Left renal pelvis (tissue), 4 donors: ENCODE data around the gene CTNNA2. TPM values are rescaled to one million over a fixed set of nuclear protein-coding genes. Genes with fewer than 3 reads are reported as not detected.
A peak's percentile ranks its signal among the peaks of the same experiment; 100 is the strongest.

Source experiments
- DNase-seq, 4 donors: peaks; one replicate each; pipeline ENCODE4 v3.0.0-alpha.2; 2013; ENCODE audit warnings: low read depth in 4 of 4, low spot score in 3 of 4
- polyA plus RNA-seq, 4 donors: library from polyadenylated mRNA; unstranded; fragments of 120-200 nt; gene quantifications; one replicate each; pipeline ENCODE4 v1.2.1, GENCODE V29; 2013; ENCODE audit not compliant: insufficient read length in 4 of 4

Gene CTNNA2
- polyA plus RNA-seq, 4 donors: 3.4 to 23.1 (median 5.3) TPM

DNA sequence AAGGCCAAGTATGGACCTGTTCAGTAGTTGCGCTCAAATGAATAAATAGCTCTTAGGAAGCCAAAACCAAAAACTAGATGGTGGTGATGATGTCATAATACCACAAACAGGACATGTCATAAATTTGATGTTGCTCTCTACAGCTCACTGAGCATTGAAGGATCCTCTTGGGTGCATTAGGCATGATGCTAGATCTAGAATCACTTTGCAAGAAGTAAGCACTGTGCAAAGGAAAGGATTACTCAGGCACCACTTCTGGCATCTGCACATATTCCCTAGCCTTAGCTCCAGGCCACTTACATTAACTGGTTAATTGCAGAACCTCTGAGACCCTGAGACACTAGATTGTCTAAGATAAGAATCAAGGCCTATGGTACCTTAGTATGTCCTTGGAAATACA, 733.7 kb downstream of the CTNNA2 start:
- no peak for DNase-seq

DNA sequence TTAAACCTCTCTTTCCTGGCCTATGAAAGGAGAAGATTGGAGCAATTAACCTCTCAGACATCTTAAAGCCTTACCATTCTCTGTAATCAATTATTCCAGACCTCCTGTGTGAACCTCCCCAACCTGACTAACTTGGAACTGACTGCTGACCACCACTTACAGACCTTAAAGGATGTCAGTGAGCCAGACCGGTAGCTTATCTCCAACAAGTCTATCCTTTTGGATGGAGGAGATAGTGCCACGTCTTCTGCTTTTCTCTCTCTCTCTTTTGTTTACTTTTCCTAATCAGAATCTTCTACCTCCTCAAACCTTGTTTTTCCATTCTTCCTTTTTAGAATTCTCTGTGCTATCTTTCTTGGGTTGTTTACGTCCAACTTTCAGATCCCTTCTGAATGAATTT, 734.5 kb downstream of the CTNNA2 start:
- DNase-seq: no peak

DNA sequence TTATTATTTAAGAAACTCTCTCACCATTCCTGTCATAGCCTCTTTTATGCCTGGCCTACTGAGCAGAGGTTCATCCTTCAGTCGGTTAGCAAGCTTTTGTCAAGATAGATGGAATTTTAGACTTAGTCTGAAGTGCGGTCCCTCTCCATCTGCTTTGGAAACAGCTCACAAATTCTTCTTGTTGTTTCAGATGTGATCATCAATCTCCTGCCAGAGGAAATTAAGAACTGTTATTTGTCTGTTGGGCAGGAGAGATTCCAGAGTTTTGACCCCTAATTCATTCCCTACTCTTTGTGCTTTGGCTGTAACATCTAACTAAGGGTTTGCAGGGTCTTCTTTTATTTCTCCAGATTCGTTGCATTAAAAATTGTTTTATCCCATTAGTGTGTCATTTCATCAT, 735.3 kb downstream of the CTNNA2 start:
- no peak for DNase-seq

DNA sequence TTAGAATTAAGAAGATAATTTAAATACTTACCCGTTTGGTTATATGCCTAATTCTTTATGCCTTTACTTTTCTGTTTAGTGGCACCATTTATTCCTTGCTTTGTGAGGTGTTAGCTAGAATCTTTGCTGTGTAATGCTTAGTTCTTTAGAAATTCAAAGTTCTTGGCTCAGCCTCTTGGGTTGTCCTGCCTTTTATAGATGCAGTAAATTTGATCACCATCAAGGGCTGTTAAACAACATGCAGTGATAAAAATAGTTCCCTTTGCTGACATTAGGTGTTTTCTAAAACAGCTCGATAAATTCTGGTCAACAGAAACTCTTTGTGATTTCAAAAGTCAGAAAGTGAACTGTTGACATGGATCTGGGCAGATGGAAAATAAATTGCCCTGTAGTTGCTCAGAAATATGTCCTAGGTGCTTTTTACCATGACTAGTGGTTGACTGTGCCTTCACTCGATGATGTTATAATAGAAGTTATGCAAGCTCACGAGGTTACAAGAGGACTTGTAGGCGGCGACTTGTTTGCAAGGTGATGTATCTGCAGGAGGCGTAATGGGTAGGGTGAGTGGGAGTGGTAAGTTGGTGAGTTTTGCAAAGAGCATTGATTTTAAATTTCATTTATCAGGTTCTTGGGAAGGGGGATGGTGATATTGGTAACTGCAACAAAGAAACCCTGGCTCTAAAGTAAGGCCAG, 739.6 kb downstream of the CTNNA2 start:
- peak in 1 of 4 donors; percentile 8 for DNase-seq

DNA sequence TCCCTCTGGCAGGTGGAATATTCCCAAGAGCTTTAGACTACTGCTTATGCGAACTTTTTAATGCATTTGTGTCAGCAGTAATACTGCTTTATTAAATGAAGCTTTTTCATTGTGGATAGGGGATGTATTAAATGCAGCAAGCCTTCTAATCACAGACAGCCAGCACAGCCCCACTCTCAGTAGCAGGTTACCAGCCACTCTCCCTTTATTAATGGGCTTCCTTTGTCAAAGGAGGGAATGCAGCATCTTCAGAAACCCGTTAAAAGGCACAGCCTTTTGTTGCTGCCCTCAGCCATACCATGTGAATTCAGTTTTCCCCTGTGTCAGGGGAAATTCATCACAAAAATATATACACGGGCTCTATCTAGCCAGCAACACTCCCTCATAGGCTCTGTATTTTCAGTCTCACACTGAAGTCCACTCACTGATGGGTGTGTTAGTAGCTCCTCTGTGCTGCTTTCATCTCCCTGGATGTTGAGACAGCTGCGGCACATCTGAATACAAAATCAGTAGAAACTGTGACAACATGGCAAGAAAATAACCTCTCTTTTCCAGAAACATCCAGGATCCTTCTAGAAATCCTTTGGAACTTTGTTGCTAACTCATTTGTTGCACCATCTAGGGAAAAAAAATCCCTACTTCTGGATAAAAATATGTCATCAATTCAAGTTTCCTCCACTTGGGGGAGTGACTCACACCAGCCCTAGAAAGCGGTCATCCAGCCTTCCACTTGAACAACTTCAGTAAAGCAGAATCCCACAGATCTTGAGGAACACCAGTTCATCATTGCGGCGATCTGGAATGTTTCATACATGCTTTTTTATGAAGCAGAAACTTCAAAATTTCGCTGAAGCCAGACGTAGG, 743.3 kb downstream of the CTNNA2 start:
- DNase-seq: no peak

DNA sequence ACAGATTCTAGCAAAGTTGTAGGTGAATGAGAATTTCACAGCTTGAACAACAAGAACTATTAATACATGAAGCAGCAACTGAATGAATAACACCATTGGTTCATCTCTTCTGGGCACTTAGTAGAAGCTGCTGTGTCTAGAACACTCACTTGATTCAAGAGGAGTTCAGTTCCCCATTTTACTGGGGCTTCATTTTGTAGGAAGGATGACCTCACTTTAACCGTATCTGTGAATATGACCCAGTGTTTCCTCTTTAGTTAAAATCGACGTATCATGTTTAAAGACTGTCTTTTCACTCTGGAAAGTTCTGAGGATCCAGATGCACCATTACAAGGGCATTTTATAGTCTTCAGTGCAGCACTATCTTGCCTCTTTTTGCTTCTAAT, 743.9 kb downstream of the CTNNA2 start:
- no peak for DNase-seq

DNA sequence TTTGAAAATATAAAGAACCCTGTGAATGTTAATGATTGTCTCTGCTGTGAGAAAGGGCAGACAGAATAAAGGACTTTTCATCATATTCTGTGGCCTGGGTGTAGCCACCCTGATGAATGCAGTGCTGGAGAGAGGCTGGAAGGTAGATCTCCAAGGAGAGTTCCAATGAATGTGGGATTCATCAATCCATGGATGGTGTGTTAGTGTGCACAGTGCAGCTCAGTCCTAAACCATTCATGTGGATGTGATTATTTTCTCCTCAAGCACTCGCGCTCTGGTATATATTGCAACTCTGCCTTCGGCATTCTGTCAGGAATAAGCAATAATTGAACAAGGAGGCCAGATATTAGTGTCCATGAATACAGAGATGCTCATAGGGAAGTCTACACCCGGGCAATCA, 744.6 kb downstream of the CTNNA2 start:
- no peak for DNase-seq

DNA sequence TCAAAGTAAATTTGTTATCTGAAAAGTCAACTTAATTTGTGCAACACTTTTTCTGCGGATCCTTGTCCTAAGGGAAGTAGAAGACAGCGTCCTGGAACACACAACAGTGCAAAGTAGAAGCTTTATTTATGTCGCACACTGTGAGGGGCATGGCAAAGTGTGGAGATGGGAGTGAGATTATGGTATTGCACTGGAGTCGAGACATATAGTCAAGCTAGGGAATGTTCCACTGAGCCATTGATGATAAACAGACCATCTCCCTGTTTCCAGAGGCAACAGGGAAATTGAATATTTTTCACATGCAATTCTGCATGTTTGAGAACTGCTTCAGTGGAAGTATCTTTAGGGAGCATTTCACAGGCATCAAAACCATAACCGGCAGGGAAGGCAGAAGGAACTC, 745.5 kb downstream of the CTNNA2 start:
- no peak for DNase-seq

DNA sequence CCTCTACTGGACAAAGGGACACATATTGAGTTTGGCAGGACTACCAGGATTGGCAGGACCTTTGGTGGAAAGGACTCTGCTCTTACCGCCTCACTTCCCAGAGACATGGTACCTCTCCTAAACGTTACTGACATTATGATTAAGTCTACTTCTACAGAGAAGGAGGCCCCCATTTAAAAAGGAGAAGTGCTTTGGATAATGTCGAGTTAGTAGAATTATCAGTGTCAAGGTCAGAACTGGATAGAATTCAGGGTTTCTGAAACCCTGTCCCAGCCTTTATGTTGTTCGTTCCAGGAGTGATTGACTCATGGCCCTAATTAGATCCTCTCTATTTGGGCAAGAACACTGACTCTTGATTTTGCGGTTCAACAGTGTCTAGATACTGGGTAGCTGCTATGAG, 745.9 kb downstream of the CTNNA2 start:
- DNase-seq: no peak

DNA sequence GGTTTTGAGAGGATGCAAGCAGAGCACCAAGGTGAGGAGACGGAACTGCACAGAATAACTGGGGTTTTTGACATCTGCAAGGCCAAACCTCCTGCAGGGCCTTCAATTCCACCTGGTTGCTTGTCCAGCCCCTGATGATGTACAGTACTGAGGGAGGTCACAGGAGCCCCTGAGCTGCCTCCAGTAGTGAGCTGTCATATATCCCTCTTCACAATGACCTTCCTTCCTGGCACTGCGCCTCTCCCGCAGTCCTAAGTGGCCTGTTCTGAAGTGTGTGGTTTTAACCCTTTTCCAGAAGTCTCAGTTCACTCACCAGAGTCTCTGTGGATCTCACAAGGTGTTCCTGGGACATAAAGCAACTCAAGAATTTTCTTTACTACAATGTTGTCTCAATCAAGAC, 746.4 kb downstream of the CTNNA2 start:
- no peak for DNase-seq

DNA sequence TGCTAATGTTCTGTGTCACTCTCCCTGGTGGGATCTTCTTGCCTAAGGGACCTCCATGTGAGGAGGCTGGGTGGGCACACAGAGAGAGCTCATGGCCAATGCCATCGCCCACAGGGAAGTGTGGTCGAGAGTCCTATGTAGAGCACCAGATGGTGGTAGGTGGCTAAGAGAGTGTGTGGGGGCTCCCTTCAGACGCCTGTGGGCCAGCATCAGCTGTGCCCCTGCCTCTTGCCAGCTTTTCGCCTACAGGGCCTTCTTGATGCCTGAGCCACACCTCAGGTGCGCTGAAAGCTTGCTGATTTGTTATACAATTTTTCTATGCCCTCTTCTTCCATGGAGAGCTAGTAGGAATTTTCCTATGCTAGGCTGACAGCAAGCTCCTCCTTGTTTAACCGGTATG, 753.4 kb downstream of the CTNNA2 start:
- no peak for DNase-seq

DNA sequence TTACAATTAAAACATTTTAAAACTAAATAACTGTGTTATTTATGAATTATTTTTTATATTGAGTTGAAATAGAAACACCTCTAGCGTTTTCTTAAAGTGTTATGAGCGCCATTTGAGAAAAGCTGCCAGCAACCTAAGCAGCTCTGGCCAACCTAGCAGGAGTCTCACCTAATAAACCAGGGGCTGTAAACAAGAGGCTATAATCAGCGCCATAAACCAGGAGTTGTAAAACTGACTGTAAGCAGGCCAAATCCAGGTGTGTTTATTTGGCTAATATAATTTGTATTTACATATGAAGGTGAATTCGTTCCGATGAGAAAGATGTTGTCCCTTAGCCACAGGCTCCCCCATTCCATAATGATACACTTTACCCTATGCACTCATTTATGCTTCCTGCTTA, 757.0 kb downstream of the CTNNA2 start:
- no peak for DNase-seq

DNA sequence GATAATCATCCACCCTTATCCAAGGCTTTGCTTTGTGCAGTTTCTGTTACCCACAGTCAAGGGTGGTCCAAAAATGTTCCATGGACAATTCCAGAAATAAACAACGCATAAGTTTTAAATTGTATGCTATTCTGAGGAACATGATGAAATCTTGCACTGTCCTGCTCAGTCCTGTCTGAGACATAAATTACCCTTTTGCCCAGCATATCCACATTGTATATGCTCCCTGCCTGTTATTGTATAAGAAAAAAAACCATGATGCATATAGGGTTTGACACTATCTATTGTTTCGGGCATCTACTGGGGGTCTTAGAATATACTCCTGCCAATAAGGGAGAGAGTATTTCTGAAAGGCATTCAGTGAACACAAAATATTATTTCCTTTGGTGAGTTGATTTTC, 767.7 kb downstream of the CTNNA2 start:
- DNase-seq: no peak

DNA sequence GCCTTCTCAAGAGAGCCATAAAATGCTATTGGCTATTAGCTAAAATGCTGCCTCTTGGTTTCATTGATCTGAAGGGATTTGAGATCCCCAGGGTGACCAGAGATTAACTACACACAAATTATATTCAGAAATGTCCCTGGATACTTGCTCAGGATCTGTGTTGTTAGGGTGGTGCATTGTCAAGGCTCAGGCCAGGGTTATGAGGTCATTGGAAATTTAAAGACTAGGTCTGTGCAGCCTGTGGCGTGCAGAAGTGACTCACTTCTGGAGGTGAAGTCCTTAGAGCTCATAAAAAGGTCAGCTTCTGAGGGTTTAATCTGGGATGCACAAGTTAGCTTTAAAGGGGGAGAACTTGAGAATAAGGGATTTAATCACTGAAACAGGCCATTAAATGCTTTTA, 768.2 kb downstream of the CTNNA2 start:
- DNase-seq: no peak

DNA sequence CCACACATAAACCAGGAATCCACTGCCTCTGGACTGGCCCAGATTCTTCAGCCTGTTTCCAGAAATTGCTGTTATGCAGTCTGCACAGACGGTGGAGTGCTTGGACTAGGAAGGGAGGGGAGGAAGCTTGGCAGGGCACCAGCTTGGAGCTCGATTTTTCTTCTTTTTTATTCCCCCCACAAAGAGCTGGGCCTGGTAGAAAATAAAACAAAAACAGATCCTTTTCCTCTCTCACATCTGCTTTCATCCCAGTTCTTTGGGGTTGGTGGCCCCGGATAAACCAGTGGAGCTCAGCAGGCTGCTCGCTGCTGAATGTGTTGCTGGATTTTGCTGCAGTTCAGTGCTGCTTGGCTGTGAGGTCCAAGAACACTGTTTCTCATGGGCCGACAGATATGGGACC, 775.7 kb downstream of the CTNNA2 start:
- DNase-seq: no peak

DNA sequence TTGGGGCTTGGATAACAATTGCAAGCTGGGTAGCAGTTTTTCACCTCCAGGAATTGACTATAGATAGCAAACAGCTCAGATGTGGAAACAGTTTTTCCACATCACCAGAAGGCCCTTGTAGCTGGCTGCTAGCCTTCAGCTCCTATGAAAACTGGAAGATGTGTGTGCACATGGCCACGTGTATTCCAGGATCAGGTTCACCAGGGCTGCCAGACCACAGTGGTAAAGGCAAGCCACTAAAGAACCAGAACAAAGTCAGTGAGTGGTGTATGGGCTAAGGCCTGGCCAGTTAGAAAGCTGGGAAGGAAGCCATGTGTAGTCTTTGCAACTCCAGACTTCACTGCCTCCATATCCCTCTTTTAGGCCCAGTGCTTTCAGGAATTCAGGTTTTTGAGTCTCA, 778.8 kb downstream of the CTNNA2 start:
- no peak for DNase-seq

DNA sequence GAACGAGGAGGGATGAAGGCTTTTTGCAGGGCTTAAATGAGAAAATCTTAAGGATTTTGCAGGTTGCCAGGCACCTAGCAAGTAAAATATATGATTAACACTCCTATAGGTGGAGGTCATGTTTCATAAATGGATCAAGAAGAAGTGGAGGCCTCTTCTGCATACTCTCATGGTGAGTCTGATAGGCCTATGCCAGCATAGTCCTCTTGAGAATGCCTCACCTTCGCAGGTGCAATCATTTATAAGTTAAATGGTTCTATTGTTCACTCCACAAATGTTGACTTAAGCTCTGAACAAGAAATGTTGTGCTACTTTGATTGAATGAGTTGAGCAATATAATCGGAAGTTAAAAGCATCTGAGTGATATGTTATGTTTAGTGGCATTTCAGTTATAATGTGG, 779.6 kb downstream of the CTNNA2 start:
- DNase-seq: no peak

DNA sequence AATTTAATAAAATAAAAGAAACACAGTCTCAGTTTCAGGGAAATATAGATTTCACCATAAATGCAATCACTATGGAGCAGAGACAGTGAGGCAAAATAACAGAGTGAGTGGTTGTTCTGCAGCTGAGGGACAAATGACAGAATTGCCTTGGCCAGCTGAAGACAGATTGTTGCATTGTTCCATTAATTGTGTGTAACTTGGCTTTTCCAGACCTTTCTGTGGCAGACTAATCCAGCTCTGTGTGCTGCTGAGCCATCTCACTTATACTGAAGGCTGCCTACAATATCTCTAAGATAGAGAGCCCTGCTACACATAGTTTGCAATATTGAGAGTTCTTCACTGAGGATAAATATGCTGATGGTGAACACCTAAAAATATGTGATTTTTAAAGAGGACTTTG, 780.2 kb downstream of the CTNNA2 start:
- DNase-seq: no peak

DNA sequence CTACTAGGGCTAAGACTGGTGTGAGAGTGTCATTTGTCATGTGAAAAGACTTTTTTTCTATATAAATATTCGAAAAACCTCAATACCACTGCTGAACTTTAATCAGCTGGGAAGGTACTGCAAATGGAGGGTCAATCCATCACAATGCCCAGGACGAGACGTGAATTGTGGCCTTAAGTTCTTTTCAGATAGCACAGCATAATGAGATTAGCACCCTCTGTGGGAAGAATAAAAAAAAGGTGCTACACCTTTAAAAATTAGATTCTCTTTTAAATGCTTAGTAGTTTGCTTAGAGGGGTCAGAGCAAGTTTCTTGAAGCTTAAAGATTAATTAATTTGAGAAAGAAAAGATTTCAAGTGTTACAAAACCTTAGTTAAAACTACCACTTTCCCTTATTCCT, 786.1 kb downstream of the CTNNA2 start:
- DNase-seq: no peak

DNA sequence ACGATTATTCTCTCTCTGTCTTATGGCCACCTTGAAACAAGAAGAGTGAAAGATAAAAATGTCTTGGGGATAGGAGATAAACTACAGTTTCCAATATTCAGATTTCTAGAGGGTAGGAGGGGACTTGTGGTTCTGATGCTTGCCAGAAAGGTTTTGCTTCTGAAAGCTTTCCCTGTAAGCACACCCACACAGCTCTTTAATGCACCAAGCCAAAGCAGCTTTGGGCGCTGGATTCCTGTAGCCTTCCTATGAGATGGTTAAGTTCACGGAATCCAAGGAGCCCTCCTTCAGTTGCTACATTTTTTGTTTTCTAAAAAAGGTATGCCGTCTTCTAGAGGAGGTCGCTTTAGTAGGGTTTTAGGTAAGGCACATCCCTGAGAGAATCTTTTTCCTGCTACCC, 786.8 kb downstream of the CTNNA2 start:
- DNase-seq: no peak

DNA sequence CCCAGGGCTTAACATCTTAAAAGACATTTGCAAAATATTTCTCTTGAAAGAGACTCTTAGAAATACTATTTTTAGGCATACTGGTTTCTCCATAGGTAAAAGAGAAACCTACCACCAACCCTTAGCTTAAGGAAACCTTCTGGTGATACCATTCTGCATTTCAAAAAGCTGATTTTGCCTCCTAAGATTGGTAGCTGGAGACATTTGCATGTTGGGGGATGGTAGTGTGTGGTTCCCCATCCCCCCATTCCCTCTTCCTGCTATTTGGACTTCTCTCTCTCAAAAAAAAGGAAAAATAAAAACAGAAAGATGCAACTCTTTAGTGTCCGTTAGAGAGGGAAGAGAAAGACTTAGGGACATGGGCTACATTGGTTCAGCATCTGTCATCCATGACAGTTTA, 787.5 kb downstream of the CTNNA2 start:
- DNase-seq: no peak

DNA sequence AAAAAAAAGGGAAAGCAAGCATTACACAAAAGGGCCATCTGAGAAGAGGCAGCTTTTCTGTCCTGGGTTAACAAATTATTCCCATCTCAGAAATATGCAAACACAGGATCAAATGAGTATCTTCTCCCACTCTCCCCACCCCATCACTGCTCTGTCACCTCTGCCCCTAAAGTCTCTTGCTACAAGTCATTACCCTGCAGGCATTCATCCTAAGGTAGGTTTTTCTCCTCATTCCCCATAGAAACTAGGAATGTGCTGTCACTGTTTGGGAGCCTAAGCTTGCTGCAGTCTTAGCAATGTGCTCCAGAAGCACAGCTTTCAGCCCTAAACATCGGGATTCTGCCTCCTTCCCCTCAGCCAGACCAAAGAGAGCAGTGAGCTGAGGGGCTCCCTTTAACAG, 788.1 kb downstream of the CTNNA2 start:
- no peak for DNase-seq

DNA sequence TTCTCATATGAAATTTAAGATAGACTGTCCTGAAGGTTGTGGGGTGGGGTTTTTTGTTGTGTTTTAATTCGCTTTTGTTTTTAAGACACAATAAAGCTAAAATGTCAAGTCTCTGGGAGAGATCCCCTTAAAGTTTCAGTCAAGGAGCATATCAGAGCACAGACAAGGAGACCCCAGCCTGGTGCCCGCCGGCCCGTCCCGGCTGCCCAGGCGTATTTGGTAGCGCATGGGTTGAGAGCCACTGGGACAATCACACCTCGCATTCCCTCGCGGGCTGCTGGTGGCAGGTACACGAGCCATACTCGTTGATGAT, 789.1 kb downstream of the CTNNA2 start:
- no peak for DNase-seq
